GM13977 (cell line): ENCODE results near the gene YKT6.
A peak's percentile ranks its signal among the peaks of the same experiment; 100 is the strongest.

Experiments
- DNase-seq: peaks from one replicate; pipeline ENCODE4 v3.0.0; 2012; ENCODE audit warnings: low spot score
- in situ Hi-C: fragments of 300-500 bp; cut with MboI; formaldehyde crosslinking; loops from one replicate; pipeline ENCODE4 v1.12.0; 2022; ENCODE audit warnings: low sequenced_read_pairs, low pct_unique_long_range_greater_than_20kb, mixed read lengths, inconsistent platforms; ENCODE audit not compliant: unreplicated experiment
- TF ChIP-seq, protein P1 (sequence below): IDR thresholded peaks from 2 replicates; pipeline ENCODE4 v1.5.1; 2012; ENCODE audit warnings: mild to moderate bottlenecking, control low read depth; ENCODE audit not compliant: insufficient read depth; ENCODE audit errors: extremely low read depth, missing control alignments

Gene YKT6

GRCh38 chr7:44191171-44191570 is 9.6 kb upstream of the YKT6 start:
- DNase-seq: no peak
- TF ChIP-seq, protein P1, sequence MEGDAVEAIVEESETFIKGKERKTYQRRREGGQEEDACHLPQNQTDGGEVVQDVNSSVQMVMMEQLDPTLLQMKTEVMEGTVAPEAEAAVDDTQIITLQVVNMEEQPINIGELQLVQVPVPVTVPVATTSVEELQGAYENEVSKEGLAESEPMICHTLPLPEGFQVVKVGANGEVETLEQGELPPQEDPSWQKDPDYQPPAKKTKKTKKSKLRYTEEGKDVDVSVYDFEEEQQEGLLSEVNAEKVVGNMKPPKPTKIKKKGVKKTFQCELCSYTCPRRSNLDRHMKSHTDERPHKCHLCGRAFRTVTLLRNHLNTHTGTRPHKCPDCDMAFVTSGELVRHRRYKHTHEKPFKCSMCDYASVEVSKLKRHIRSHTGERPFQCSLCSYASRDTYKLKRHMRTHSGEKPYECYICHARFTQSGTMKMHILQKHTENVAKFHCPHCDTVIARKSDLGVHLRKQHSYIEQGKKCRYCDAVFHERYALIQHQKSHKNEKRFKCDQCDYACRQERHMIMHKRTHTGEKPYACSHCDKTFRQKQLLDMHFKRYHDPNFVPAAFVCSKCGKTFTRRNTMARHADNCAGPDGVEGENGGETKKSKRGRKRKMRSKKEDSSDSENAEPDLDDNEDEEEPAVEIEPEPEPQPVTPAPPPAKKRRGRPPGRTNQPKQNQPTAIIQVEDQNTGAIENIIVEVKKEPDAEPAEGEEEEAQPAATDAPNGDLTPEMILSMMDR: no peak
- in situ Hi-C loops: loop anchor here (10.0 kb wide), 1 partner anchor 116 kb away; no protein-coding TSS in a partner anchor

DNA sequence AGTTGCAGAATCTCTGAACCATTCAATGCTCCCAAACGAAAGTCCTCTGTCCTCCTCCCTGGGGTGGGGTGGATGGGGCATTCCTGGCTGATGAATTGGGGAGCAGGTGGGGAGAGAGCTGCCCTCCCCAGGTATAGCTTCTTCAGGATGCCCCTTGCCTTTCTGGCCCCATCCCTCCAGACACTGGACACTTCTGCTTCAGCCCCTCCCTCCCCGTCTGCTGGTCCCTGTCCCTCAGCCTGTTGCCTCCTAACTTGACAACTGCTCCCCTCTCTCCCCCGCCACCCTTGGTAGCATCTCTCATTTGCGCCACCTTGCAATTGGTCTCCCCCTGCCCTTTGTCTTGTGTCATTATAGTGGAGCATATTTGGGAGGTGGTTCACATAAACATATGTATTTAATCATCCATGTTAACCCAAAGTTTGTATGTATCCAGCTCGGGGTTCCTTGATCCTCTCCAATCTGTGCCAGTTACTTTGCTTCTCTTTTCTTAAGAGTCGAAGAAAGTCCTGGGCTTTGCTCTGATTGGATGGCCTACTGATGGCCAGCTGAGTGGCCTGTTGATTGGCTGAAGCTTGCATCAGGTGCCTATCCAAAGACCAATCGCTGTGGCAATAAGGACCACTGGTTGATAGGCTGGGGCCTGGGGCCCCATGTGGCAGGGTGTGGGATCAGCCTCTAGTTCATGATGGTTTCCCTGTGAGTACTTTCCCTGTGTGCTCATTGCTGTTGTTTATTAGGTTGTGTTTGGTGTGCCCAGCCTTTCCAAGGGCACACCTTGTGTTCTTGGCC is 7.6 kb upstream of the YKT6 start:
- in situ Hi-C loops: loop anchor here (10.0 kb wide), 1 partner anchor 118 kb away; no protein-coding TSS in a partner anchor
- DNase-seq: no peak
- TF ChIP-seq, protein P1: no peak

- in situ Hi-C loops: loop anchor here (10.0 kb wide), 1 partner anchor 119 kb away; no protein-coding TSS in a partner anchor
- DNase-seq: no peak
- TF ChIP-seq, protein P1: no peak
Observed at GRCh38 chr7:44194069-44194468, 6.7 kb upstream of the YKT6 start.

- TF ChIP-seq, protein P1: no peak
- in situ Hi-C loops: loop anchor here (10.0 kb wide), 1 partner anchor 120 kb away; no protein-coding TSS in a partner anchor
Observed at GRCh38 chr7:44194562-44195145, 6.1 kb upstream of the YKT6 start.

DNA sequence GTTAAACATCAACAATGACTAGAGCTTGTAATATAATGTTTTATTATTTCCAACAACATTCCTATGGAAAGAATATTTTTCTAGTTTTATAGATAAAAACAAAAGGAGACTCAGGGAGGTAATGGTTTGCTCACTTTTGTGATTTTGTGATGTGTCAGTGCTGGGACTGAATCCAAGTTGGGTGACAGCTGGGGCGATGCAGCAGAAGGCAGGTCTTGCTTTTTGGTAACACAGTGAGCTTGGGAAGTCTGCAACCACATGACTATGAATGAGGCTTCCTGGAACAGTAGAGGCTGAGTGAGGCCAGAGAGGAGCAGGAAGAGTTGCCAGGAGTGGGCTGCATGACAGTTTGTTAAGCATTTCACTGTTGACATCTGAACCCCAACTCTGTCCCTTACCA is 4.9 kb upstream of the YKT6 start:
- no peak for DNase-seq
- in situ Hi-C loops: loop anchor here (10.0 kb wide), 1 partner anchor 121 kb away; no protein-coding TSS in a partner anchor
- TF ChIP-seq, protein P1: no peak

More at GRCh38 chr7:44194562-44195145, 6.1 kb upstream of the YKT6 start:
- no peak for DNase-seq

DNA sequence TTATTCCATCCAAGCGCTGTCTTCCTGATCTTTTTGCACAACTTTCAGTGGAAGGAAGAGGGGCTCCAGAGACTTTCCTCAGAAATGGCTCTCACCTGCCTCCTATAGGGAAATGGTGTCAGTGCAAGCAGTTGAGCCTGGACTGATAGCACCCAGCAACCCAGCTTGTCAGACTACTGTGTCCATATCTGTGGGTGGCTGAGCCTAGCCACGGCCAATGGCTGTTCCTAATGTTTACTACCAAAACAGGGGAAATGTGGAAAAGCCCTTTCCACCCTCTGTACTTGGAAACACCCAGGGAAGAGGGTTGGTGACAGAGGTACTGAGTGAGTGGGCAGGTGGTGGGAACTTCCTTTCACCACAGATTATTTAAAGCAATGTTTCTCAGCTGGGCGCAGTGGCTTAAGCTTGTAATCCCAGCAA is 4.3 kb upstream of the YKT6 start:
- in situ Hi-C loops: loop anchor here (10.0 kb wide), 1 partner anchor 122 kb away; no protein-coding TSS in a partner anchor
- TF ChIP-seq, protein P1: peak; percentile 77
- DNase-seq: peak; percentile 70
